ENCODE measurements around the gene FUT1. TPM values are rescaled to one million over a fixed set of nuclear protein-coding genes. Genes with fewer than 3 reads are reported as not detected.

FUT1 gene
- total and polyA plus RNA-seq, 2 donors (not counting 1 experiment from before 2014, with no cell fraction given), result not detected

- Mint-ChIP-seq H3K9me3 (ENCODE audit: insufficient read depth) (no peaks in the 10 kb centered on the region), H3K4me1 (peaks cover 25% of the 10 kb centered on the region), H3K4me3 (no peak overlapping the region), H3K27me3 (peaks cover 48% of the 10 kb centered on the region), H3K27ac (no peak overlapping the region)
- H3K9me3 ChIP-seq (ENCODE audit: control extremely low read depth in 1 of 3, control insufficient read depth in 2 of 3, insufficient read depth in 1 of 3, low read length in 2 of 3), result peaks cover 0 to 37% (median 0%) of the 10 kb centered on the region in 3 donors
- CTCF ChIA-PET, result no interaction called here
- H3K9ac ChIP-seq (ENCODE audit: low read length), result no peak overlapping the region
- intact Hi-C loops (cut with micrococcal nuclease), result no loop called here
- H3K27ac ChIP-seq (ENCODE audit: low read length in 2 of 2), result no peak overlapping the region
- no peak overlapping the region for H3K4me3 ChIP-seq (ENCODE audit: control extremely low read depth in 1 of 5, extremely low read depth in 1 of 5, insufficient read depth in 1 of 5, low read depth in 2 of 5, low read length in 4 of 5)
- H3K27me3 ChIP-seq (replicated peaks in 1 of 4; ENCODE audit: control extremely low read depth in 1 of 4, control insufficient read depth in 3 of 4, insufficient read depth in 4 of 4, low read length in 3 of 4), result peaks cover 0 to 80% (median 32%) of the 10 kb centered on the region in 4 experiments
- 80% methylated on average over 3 of the region's 4 CpGs for WGBS (ENCODE audit: insufficient coverage)
- DNase-seq, result no peak
- no peak overlapping the region for H2AFZ ChIP-seq (ENCODE audit: insufficient read depth, low read depth, low read length, poor library complexity, severe bottlenecking)
- H3K4me2 ChIP-seq (replicated peaks; ENCODE audit: low read depth, low read length, poor library complexity, severe bottlenecking), result no peak overlapping the region
- peaks cover 25 to 29% of the 10 kb centered on the region in 2 donors for H3K4me1 ChIP-seq (ENCODE audit: control insufficient read depth in 2 of 2, insufficient read depth in 2 of 2, low read length in 2 of 2)
- H3K36me3 ChIP-seq (replicated peaks in 1 of 2; ENCODE audit: control extremely low read depth in 1 of 2, control insufficient read depth in 1 of 2, extremely low read depth in 1 of 2, insufficient read depth in 2 of 2, low read length in 1 of 2), result no peaks in the 10 kb centered on the region
- POLR2A ChIA-PET, result no interaction called here
- no peak for ATAC-seq (ENCODE audit: low read depth)
- H4K20me1 ChIP-seq (ENCODE audit: control insufficient read depth, insufficient read depth, low read length, poor library complexity, severe bottlenecking), result no peaks in the 10 kb centered on the region
- H3K79me2 ChIP-seq (ENCODE audit: control insufficient read depth, insufficient read depth, low read length), result no peaks in the 10 kb centered on the region
- TF ChIP-seq EZH2 (IDR thresholded peaks at IDR 0.05; ENCODE audit: borderline replicate concordance, insufficient read depth, low read depth, low read length, poor library complexity, severe bottlenecking) (no peak), CTCF (IDR thresholded peaks at IDR 0.05) (no peak)
Observed at GRCh38 chr19:48749571-48750198, 2.8 kb downstream of the FUT1 start.
